Thoracic aorta (tissue), 2 donors: ENCODE measurements around the gene PFDN1. TPM values are rescaled to one million over a fixed set of nuclear protein-coding genes. Genes with fewer than 3 reads are reported as not detected.

Source experiments
- ATAC-seq: fragments of 150-250 bp; one replicate; pipeline ENCODE4 v1.8.0; 2017; ENCODE audit warnings: low read depth; ENCODE audit not compliant: insufficient number of reproducible peaks, low FRiP score
- DNase-seq: peaks from one replicate; pipeline ENCODE4 v3.0.0-alpha.2; 2020; ENCODE audit warnings: low spot score
- H3K27ac ChIP-seq, 2 donors: fragments of 200-600 bp; sonication (generic); 1 replicate in 1 of 2; 2 replicates in 1 of 2; pipeline ENCODE4 v1.5.1; 2016; ENCODE audit warnings: mild to moderate bottlenecking in 2 of 2, moderate library complexity in 2 of 2
- H3K27me3 ChIP-seq: fragments of 200-600 bp; sonication (generic); replicated peaks from 2 replicates; pipeline ENCODE4 v1.6.0; 2016; ENCODE audit warnings: mild to moderate bottlenecking; ENCODE audit not compliant: insufficient read depth
- H3K36me3 ChIP-seq: fragments of 200-600 bp; sonication (generic); one replicate; pipeline ENCODE4 v1.5.1; 2016
- H3K4me1 ChIP-seq, 2 donors: fragments of 200-600 bp; sonication (generic); 1 replicate in 1 of 2; 2 replicates in 1 of 2; pipeline versions ENCODE4 v1.5.1 to v1.6.0; 2016; ENCODE audit warnings: low read depth in 2 of 2, mild to moderate bottlenecking in 1 of 2; ENCODE audit not compliant: control insufficient read depth in 1 of 2
- H3K4me3 ChIP-seq: fragments of 200-600 bp; sonication (generic); 2 replicates; pipeline ENCODE4 v1.5.1; 2016; ENCODE audit warnings: mild to moderate bottlenecking
- H3K9me3 ChIP-seq: fragments of 200-600 bp; sonication (generic); 2 replicates; pipeline ENCODE4 v1.5.1; 2016
- total RNA-seq, 2 donors: library from RNA; depleted of rRNA; stranded (reverse); fragments of >200 nt; gene quantifications; one replicate each; pipeline versions ENCODE4 v1.1.0 to v1.2.3, GENCODE V29; 2016
- TF ChIP-seq, protein P1 (sequence below): fragments of 200-600 bp; sonication (generic); IDR thresholded peaks from one replicate; pipeline ENCODE4 v1.5.1; 2019; ENCODE audit warnings: antibody characterized with exemption

Gene PFDN1
- total RNA-seq, 2 donors from 2014 or later = 62.5 to 72.2 TPM

DNA sequence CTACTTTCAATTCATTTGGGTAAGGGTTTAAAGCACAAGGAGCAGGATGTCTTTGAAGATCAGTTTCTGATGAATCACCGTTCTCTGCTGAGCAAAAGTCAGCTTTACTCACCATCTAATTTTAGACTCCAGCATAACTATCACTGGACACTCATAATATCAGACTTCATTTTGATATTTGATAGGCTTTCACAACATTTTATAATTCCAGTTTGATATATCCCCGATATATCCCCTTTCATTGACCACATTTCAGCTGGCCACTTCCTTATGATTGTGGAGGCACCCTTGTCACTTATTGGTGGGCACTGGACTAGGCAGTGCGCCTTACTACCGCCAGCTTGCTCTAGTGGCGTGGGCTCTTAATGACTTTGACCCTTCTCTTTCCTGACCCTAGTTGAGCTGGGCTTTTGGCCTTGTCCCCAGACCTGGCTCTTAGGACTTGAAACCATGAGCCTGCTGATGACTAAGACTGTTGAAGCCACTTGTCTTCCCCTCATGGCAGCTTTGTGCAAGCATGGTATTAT is 81.1 kb downstream of the PFDN1 start:
- Histone ChIP-seq H3K27ac (no peak overlapping the region), H3K4me1 (peaks cover 10 to 41% of the 10 kb centered on the region in 2 donors), H3K4me3 (no peak overlapping the region), H3K36me3 (no peaks in the 10 kb centered on the region), H3K27me3 (no peaks in the 10 kb centered on the region), H3K9me3 (no peaks in the 10 kb centered on the region)
- DNase-seq (no peak), ATAC-seq (peak; percentile 67)
- TF ChIP-seq, protein P1, sequence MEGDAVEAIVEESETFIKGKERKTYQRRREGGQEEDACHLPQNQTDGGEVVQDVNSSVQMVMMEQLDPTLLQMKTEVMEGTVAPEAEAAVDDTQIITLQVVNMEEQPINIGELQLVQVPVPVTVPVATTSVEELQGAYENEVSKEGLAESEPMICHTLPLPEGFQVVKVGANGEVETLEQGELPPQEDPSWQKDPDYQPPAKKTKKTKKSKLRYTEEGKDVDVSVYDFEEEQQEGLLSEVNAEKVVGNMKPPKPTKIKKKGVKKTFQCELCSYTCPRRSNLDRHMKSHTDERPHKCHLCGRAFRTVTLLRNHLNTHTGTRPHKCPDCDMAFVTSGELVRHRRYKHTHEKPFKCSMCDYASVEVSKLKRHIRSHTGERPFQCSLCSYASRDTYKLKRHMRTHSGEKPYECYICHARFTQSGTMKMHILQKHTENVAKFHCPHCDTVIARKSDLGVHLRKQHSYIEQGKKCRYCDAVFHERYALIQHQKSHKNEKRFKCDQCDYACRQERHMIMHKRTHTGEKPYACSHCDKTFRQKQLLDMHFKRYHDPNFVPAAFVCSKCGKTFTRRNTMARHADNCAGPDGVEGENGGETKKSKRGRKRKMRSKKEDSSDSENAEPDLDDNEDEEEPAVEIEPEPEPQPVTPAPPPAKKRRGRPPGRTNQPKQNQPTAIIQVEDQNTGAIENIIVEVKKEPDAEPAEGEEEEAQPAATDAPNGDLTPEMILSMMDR = no peak

GRCh38 chr5:140220698-140221064 is 82.2 kb downstream of the PFDN1 start:
- no peak overlapping the region for H3K27ac ChIP-seq
- no peaks in the 10 kb centered on the region for H3K36me3 ChIP-seq
- H3K4me3 ChIP-seq = no peak overlapping the region
- no peak for ATAC-seq
- TF ChIP-seq, protein P1 = no peak
- DNase-seq = no peak
- peaks cover 10 to 41% of the 10 kb centered on the region in 2 donors for H3K4me1 ChIP-seq
- H3K9me3 ChIP-seq = no peaks in the 10 kb centered on the region
- H3K27me3 ChIP-seq = no peaks in the 10 kb centered on the region

DNA sequence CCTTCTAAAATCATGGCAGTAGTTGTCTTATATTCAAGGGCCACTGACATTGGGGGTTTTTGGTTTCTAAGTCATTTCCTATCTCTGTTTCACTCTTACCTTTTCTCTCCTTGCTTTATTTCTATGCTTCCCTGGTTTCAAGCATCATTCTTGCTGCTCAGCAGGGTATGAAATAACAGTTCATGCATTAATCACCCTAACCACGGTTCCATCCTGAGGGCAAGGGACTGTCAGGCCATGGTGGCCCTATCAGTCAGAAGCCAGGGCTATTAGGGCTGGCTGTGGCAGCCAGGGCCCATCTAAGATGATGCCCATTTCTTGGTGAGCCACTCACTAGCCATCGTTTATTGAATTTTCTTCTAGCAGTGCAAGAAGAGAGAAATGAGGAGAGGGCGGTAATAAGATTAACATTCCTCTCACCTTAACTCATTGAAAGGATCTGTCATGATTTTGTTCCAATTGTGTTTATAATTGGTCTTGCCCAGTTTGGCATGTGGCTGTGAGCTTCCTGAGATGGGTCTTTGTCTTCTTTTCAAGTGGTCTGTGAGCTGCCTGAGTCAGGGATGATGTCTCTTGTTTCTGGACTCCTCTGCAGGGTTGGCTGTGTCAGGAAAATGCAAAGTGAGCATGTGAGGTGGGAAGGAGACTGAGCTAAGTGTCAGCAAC is 82.7 kb downstream of the PFDN1 start:
- H3K27ac ChIP-seq = no peak overlapping the region
- TF ChIP-seq, protein P1 = no peak
- ATAC-seq = no peak

GRCh38 chr5:140219068-140219991 is 83.6 kb downstream of the PFDN1 start:
- Histone ChIP-seq H3K9me3 (no peaks in the 10 kb centered on the region), H3K4me3 (no peak overlapping the region), H3K27me3 (no peaks in the 10 kb centered on the region), H3K27ac (no peak overlapping the region), H3K4me1 (peaks cover 10 to 41% of the 10 kb centered on the region in 2 donors), H3K36me3 (no peaks in the 10 kb centered on the region)
- ATAC-seq (no peak), DNase-seq (no peak)
- TF ChIP-seq, protein P1 = no peak

More for the DNA sequence above, 82.7 kb downstream of the PFDN1 start:
- H3K4me1 ChIP-seq = peaks cover 10 to 41% of the 10 kb centered on the region in 2 donors
- H3K4me3 ChIP-seq = no peak overlapping the region
- no peak for DNase-seq
- H3K27me3 ChIP-seq = no peaks in the 10 kb centered on the region
- no peaks in the 10 kb centered on the region for H3K36me3 ChIP-seq
- no peaks in the 10 kb centered on the region for H3K9me3 ChIP-seq
